MG63 (cell line): ENCODE results near the gene RRAGC. TPM values are rescaled to one million over a fixed set of nuclear protein-coding genes. Genes with fewer than 3 reads are reported as not detected.
"Not testable (repeated sequence)": the region's sequence is repeated elsewhere in the genome, so short reads cannot be mapped to it uniquely, and the experiment has no call there.

Source experiments
- DNase-seq: peaks from one replicate; pipeline ENCODE4 v3.0.0-alpha.2; 2020
- H3K27me3 ChIP-seq: fragments of 250-450 bp; sonication (Bioruptor Pico); 2 replicates; pipeline ENCODE4 v1.5.1; 2020; ENCODE audit warnings: mild to moderate bottlenecking, moderate library complexity
- H3K36me3 ChIP-seq: fragments of 250-450 bp; sonication (Bioruptor Pico); 2 replicates; pipeline ENCODE4 v1.5.1; 2020; ENCODE audit warnings: mild to moderate bottlenecking, moderate library complexity
- H3K4me3 ChIP-seq: fragments of 250-450 bp; sonication (Bioruptor Pico); 2 replicates; pipeline ENCODE4 v1.5.1; 2020; ENCODE audit warnings: mild to moderate bottlenecking, moderate library complexity
- H3K9me3 ChIP-seq: fragments of 250-450 bp; sonication (Bioruptor Pico); 2 replicates; pipeline ENCODE4 v1.5.1; 2020; ENCODE audit warnings: mild to moderate bottlenecking, moderate library complexity
- total RNA-seq: library from RNA; depleted of rRNA; stranded (reverse); fragments of >200 nt; shearing (Covaris generic); gene quantifications from 2 replicates; pipeline ENCODE4 v1.2.3, GENCODE V29; 2014; ENCODE audit warnings: low replicate concordance

Gene RRAGC
- total RNA-seq, 1 experiment from 2014 or later: 41.2 TPM

GRCh38 chr1:38870996-38871395 is 11.4 kb upstream of the RRAGC start:
- Histone ChIP-seq H3K36me3 (peaks cover 5% of the 10 kb centered on the region), H3K4me3 (no peak overlapping the region), H3K27me3 (no peaks in the 10 kb centered on the region), H3K9me3 (no peaks in the 10 kb centered on the region)
- DNase-seq: no peak

GRCh38 chr1:38867208-38867607 is 7.6 kb upstream of the RRAGC start:
- Histone ChIP-seq H3K4me3 (no peak overlapping the region), H3K36me3 (peaks cover 10% of the 10 kb centered on the region), H3K27me3 (no peaks in the 10 kb centered on the region), H3K9me3 (no peaks in the 10 kb centered on the region)
- DNase-seq: no peak

GRCh38 chr1:38865112-38865715 is 5.6 kb upstream of the RRAGC start:
- no peaks in the 10 kb centered on the region for H3K27me3 ChIP-seq
- DNase-seq: no peak
- no peaks in the 10 kb centered on the region for H3K9me3 ChIP-seq

GRCh38 chr1:38860454-38860795 is 853 bp upstream of the RRAGC start:
- Histone ChIP-seq H3K27me3 (no peaks in the 10 kb centered on the region), H3K4me3 (peak overlapping the region; percentile 65), H3K36me3 (peaks cover 29% of the 10 kb centered on the region), H3K9me3 (no peaks in the 10 kb centered on the region)
- DNase-seq: no peak

More at GRCh38 chr1:38865112-38865715, 5.6 kb upstream of the RRAGC start:
- Histone ChIP-seq H3K4me3 (no peak overlapping the region), H3K36me3 (peaks cover 13% of the 10 kb centered on the region)

- Histone ChIP-seq H3K4me3 (peak overlapping the region; percentile 65), H3K36me3 (peaks cover 33% of the 10 kb centered on the region), H3K9me3 (no peaks in the 10 kb centered on the region), H3K27me3 (no peaks in the 10 kb centered on the region)
- DNase-seq: peak; percentile 31
Measured at GRCh38 chr1:38858833-38859560, 575 bp downstream of the RRAGC start.

GRCh38 chr1:38852780-38853179 is 6.8 kb downstream of the RRAGC start:
- H3K36me3 ChIP-seq: peaks cover 46% of the 10 kb centered on the region
- no peaks in the 10 kb centered on the region for H3K9me3 ChIP-seq
- H3K27me3 ChIP-seq: no peaks in the 10 kb centered on the region
- DNase-seq: no peak
- H3K4me3 ChIP-seq: no peak overlapping the region

- Histone ChIP-seq H3K9me3 (no peaks in the 10 kb centered on the region), H3K36me3 (peaks cover 31% of the 10 kb centered on the region), H3K27me3 (no peaks in the 10 kb centered on the region), H3K4me3 (no peak overlapping the region)
- no peak for DNase-seq
Measured at GRCh38 chr1:38848071-38848470, 11.5 kb downstream of the RRAGC start.

GRCh38 chr1:38846210-38846609 is 13.4 kb downstream of the RRAGC start:
- Histone ChIP-seq H3K36me3 (peaks cover 21% of the 10 kb centered on the region), H3K27me3 (no peaks in the 10 kb centered on the region), H3K9me3 (no peaks in the 10 kb centered on the region), H3K4me3 (no peak overlapping the region)
- DNase-seq: no peak

GRCh38 chr1:38845088-38845487 is 14.5 kb downstream of the RRAGC start:
- H3K4me3 ChIP-seq, DNase-seq, H3K27me3 ChIP-seq, H3K9me3 ChIP-seq: not testable (repeated sequence)
- peaks cover 20% of the 10 kb centered on the region for H3K36me3 ChIP-seq

GRCh38 chr1:38840281-38840680 is 19.3 kb downstream of the RRAGC start:
- Histone ChIP-seq H3K36me3 (peaks cover 19% of the 10 kb centered on the region), H3K27me3 (no peaks in the 10 kb centered on the region), H3K4me3 (no peak overlapping the region), H3K9me3 (no peaks in the 10 kb centered on the region)
- DNase-seq: no peak

- H3K9me3 ChIP-seq: no peaks in the 10 kb centered on the region
- no peak for DNase-seq
- H3K27me3 ChIP-seq: no peaks in the 10 kb centered on the region
- H3K4me3 ChIP-seq: no peak overlapping the region
- H3K36me3 ChIP-seq: peaks cover 16% of the 10 kb centered on the region
Measured at GRCh38 chr1:38839363-38839762, 20.2 kb downstream of the RRAGC start.

- H3K4me3 ChIP-seq, DNase-seq, H3K9me3 ChIP-seq, H3K27me3 ChIP-seq: not testable (repeated sequence)
- peaks cover 16% of the 10 kb centered on the region for H3K36me3 ChIP-seq
Measured at GRCh38 chr1:38836316-38836715, 23.3 kb downstream of the RRAGC start.

- Histone ChIP-seq H3K27me3 (no peaks in the 10 kb centered on the region), H3K9me3 (no peaks in the 10 kb centered on the region), H3K36me3 (peaks cover 13% of the 10 kb centered on the region), H3K4me3 (no peak overlapping the region)
- DNase-seq: peak; percentile 18
Measured at GRCh38 chr1:38834937-38835827, 24.4 kb downstream of the RRAGC start.

- DNase-seq: no peak
Measured at GRCh38 chr1:38834221-38834782, 25.3 kb downstream of the RRAGC start.

GRCh38 chr1:38833146-38833545 is 26.4 kb downstream of the RRAGC start:
- no peaks in the 10 kb centered on the region; the same call in 1 of the 2 replicates for H3K36me3 ChIP-seq
- H3K27me3 ChIP-seq: no peaks in the 10 kb centered on the region
- no peak for DNase-seq
- no peak overlapping the region for H3K4me3 ChIP-seq
- no peaks in the 10 kb centered on the region for H3K9me3 ChIP-seq

More at GRCh38 chr1:38834221-38834782, 25.3 kb downstream of the RRAGC start:
- Histone ChIP-seq H3K36me3 (peaks cover 7% of the 10 kb centered on the region), H3K27me3 (no peaks in the 10 kb centered on the region), H3K9me3 (no peaks in the 10 kb centered on the region), H3K4me3 (no peak overlapping the region)

- Histone ChIP-seq H3K9me3 (no peaks in the 10 kb centered on the region), H3K36me3 (no peaks in the 10 kb centered on the region; the same call in 1 of the 2 replicates), H3K4me3 (no peak overlapping the region), H3K27me3 (no peaks in the 10 kb centered on the region)
- DNase-seq: no peak
Measured at GRCh38 chr1:38832370-38832734, 27.2 kb downstream of the RRAGC start.
